PFSK-1 (cell line): ENCODE measurements around the gene ASIC2.

Experiments
- FOXP2 ChIP-seq: optimal IDR thresholded peaks from 2 replicates; pipeline ENCODE3; 2011; ENCODE audit warnings: borderline replicate concordance, control low read depth, inconsistent platforms; ENCODE audit not compliant: insufficient read depth; ENCODE audit errors: extremely low read length, extremely low read depth
- POLR2AphosphoS5 ChIP-seq: IDR thresholded peaks from 2 replicates; pipeline ENCODE4 v1.6.1; 2012; ENCODE audit warnings: low read depth, mild to moderate bottlenecking, control low read depth, low read length, moderate library complexity
- TAF1 ChIP-seq: IDR thresholded peaks from 2 replicates; pipeline ENCODE4 v1.6.1; 2012; ENCODE audit warnings: low read length, control low read depth, borderline replicate concordance; ENCODE audit not compliant: insufficient read depth

DNA sequence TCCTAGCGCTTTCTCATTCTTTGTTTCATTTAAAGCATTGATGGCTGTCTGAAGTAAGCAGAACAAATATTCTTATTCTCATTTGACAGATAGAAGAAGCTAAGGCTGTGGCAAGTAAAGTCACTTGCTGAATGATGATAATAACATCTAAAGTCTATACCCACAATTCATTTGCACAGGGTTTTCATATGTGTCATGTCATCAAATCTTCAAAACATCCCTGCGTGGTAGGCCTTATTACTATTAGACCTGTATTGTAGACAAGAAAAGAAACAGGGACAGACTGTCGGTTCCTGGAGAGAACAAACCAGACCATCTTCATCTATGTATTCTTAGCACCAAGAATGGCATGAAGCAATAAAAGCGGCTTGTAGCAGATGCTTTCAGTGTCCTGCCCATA, 85.9 kb downstream of the ASIC2 start:
- TF ChIP-seq POLR2AphosphoS5: no peak
- TF ChIP-seq FOXP2: no peak
- TF ChIP-seq TAF1: no peak
